Measurements from ENCODE around the gene TMEM86B.

The TMEM86B gene

GRCh38 chr19:55251341-55252081, 22.9 kb upstream of the TMEM86B start:
- no peak overlapping the region for H3K27ac ChIP-seq (ENCODE audit: extremely low read depth, low read depth, low read length)
- CTCF ChIA-PET: interaction anchor here (0.5 to 0.6 kb wide), 5 partner anchors 8 to 394 kb away, joined by 3 to 6 read pairs (median 5); no protein-coding TSS in a partner anchor
- no peak overlapping the region for H3K4me3 ChIP-seq (ENCODE audit: low read depth, low read length)
- H3K4me1 ChIP-seq (ENCODE audit: control insufficient read depth, insufficient read depth, low read length): peaks cover 14% of the 10 kb centered on the region
- TF ChIP-seq, protein P1, sequence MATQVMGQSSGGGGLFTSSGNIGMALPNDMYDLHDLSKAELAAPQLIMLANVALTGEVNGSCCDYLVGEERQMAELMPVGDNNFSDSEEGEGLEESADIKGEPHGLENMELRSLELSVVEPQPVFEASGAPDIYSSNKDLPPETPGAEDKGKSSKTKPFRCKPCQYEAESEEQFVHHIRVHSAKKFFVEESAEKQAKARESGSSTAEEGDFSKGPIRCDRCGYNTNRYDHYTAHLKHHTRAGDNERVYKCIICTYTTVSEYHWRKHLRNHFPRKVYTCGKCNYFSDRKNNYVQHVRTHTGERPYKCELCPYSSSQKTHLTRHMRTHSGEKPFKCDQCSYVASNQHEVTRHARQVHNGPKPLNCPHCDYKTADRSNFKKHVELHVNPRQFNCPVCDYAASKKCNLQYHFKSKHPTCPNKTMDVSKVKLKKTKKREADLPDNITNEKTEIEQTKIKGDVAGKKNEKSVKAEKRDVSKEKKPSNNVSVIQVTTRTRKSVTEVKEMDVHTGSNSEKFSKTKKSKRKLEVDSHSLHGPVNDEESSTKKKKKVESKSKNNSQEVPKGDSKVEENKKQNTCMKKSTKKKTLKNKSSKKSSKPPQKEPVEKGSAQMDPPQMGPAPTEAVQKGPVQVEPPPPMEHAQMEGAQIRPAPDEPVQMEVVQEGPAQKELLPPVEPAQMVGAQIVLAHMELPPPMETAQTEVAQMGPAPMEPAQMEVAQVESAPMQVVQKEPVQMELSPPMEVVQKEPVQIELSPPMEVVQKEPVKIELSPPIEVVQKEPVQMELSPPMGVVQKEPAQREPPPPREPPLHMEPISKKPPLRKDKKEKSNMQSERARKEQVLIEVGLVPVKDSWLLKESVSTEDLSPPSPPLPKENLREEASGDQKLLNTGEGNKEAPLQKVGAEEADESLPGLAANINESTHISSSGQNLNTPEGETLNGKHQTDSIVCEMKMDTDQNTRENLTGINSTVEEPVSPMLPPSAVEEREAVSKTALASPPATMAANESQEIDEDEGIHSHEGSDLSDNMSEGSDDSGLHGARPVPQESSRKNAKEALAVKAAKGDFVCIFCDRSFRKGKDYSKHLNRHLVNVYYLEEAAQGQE (tag by site-specific recombination; IDR thresholded peaks at IDR 0.05): no peak
- TF ChIP-seq ZNF560 (tag by site-specific recombination; IDR thresholded peaks at IDR 0.05; ENCODE audit: borderline replicate concordance) (no peak), SCRT2 (tag by site-specific recombination; IDR thresholded peaks at IDR 0.05) (peak; percentile 75), EGR2 (tag by site-specific recombination; IDR thresholded peaks at IDR 0.05; ENCODE audit: low read depth) (0 out of 2 replicates have a peak, but pooled peaks have one; percentile 33), ZFHX2 (tag by site-specific recombination; conservative IDR thresholded peaks at IDR 0.05) (peak; percentile 13; the same call in 1 of the 2 replicates)
- no peaks in the 10 kb centered on the region for H3K9me3 ChIP-seq (ENCODE audit: control insufficient read depth, insufficient read depth, low read depth, low read length)
- peaks cover under 1 to 55% of the 10 kb centered on the region in 2 experiments; a peak in 2 of 3 replicates for H3K36me3 ChIP-seq (ENCODE audit: control insufficient read depth in 2 of 2, insufficient read depth in 1 of 2, low read length in 2 of 2)
- POLR2A ChIA-PET: interaction anchor here (2.2 kb wide), 1 partner anchor 8 kb away, joined by 7 read pairs; the partner anchor contains the start of gene PPP6R1

GRCh38 chr19:55250262-55251036, 21.9 kb upstream of the TMEM86B start:
- Histone ChIP-seq H3K36me3 (ENCODE audit: control insufficient read depth in 2 of 2, insufficient read depth in 1 of 2, low read length in 2 of 2) (peaks cover 9 to 60% of the 10 kb centered on the region in 2 experiments; a peak in 2 of 3 replicates), H3K27ac (ENCODE audit: extremely low read depth, low read depth, low read length) (no peak overlapping the region), H3K9me3 (ENCODE audit: control insufficient read depth, insufficient read depth, low read depth, low read length) (no peaks in the 10 kb centered on the region), H3K4me3 (ENCODE audit: low read depth, low read length) (no peak overlapping the region), H3K4me1 (ENCODE audit: control insufficient read depth, insufficient read depth, low read length) (peaks cover 4% of the 10 kb centered on the region; the same call in 1 of the 2 replicates)
- CTCF ChIA-PET: no interaction called here
- POLR2A ChIA-PET: interaction anchor here (2.2 kb wide), 1 partner anchor 9 kb away, joined by 7 read pairs; the partner anchor contains the start of gene PPP6R1
- TF ChIP-seq ZNF843 (tag by site-specific recombination; IDR thresholded peaks at IDR 0.05) (no peak), ZNF335 (tag by site-specific recombination; conservative IDR thresholded peaks at IDR 0.05) (no peak), ZNF157 (tag by site-specific recombination; IDR thresholded peaks at IDR 0.05) (no peak), KLF7 (tag by site-specific recombination; IDR thresholded peaks at IDR 0.05; ENCODE audit: borderline replicate concordance) (no peak), ZNF280C (tag by site-specific recombination; IDR thresholded peaks at IDR 0.05) (no peak), KLF8 (tag by site-specific recombination; IDR thresholded peaks at IDR 0.05) (no peak), ZNF548 (tag by site-specific recombination; IDR thresholded peaks at IDR 0.05) (no peak), ZFP69B (tag by site-specific recombination; IDR thresholded peaks at IDR 0.05) (no peak), ZNF433 (tag by site-specific recombination; IDR thresholded peaks at IDR 0.05; ENCODE audit: low read depth) (no peak)
- TF ChIP-seq, protein P2, sequence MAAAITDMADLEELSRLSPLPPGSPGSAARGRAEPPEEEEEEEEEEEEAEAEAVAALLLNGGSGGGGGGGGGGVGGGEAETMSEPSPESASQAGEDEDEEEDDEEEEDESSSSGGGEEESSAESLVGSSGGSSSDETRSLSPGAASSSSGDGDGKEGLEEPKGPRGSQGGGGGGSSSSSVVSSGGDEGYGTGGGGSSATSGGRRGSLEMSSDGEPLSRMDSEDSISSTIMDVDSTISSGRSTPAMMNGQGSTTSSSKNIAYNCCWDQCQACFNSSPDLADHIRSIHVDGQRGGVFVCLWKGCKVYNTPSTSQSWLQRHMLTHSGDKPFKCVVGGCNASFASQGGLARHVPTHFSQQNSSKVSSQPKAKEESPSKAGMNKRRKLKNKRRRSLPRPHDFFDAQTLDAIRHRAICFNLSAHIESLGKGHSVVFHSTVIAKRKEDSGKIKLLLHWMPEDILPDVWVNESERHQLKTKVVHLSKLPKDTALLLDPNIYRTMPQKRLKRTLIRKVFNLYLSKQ (tag by site-specific recombination; IDR thresholded peaks at IDR 0.05; ENCODE audit: borderline replicate concordance): no peak
- TF ChIP-seq, protein P3, sequence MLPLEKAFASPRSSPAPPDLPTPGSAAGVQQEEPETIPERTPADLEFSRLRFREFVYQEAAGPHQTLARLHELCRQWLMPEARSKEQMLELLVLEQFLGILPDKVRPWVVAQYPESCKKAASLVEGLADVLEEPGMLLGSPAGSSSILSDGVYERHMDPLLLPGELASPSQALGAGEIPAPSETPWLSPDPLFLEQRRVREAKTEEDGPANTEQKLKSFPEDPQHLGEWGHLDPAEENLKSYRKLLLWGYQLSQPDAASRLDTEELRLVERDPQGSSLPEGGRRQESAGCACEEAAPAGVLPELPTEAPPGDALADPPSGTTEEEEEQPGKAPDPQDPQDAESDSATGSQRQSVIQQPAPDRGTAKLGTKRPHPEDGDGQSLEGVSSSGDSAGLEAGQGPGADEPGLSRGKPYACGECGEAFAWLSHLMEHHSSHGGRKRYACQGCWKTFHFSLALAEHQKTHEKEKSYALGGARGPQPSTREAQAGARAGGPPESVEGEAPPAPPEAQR (tag by site-specific recombination; IDR thresholded peaks at IDR 0.05): no peak
